A549 (cell line): ENCODE data around the gene LOXHD1. TPM values are rescaled to one million over a fixed set of nuclear protein-coding genes. Genes with fewer than 3 reads are reported as not detected.

Experiments used
- ATAC-seq, 2 experiments: fragments of 200-7000 bp in 1 of 2; fragments of >200 bp in 1 of 2; cut with Nextera tagmentation in 1 of 2; cut with Tn5 transposase in 1 of 2; 3 replicates each; pipeline versions ENCODE4 v1.8.0 to v1.9.1; 2018 to 2020; ENCODE audit warnings: mild to moderate bottlenecking in 1 of 2, moderate library complexity in 1 of 2
- CTCF ChIA-PET: fragments of 300-600 bp; sonication (Branson Sonifier 250); formaldehyde crosslinking; extraction: SDS; loops from one replicate; lab custom pipeline; 2021; ENCODE audit warnings: antibody characterized with exemption, inconsistent platforms; lab: Yijun Ruan, JAX
- POLR2A ChIA-PET: fragments of 350-600 bp; formaldehyde crosslinking; extraction: SDS; loops from one replicate; lab custom pipeline; 2021; ENCODE audit warnings: antibody characterized with exemption, inconsistent platforms; lab: Yijun Ruan, JAX
- DNase-seq, 2 experiments: peaks; one replicate each; pipeline versions ENCODE4 v3.0.0 to v3.0.0-alpha.2; 2011 to 2016; ENCODE audit warnings: low read depth in 1 of 2, low spot score in 1 of 2
- FAIRE-seq: peaks from 2 replicates; lab custom pipeline; 2011; peaks lifted over from hg19 to GRCh38; lab: Jason Lieb, UNC
- H3K27ac ChIP-seq, 2 experiments: fragments of >200 bp; sonication (Bioruptor Twin); formaldehyde crosslinking; 3 replicates each; pipeline ENCODE4 v1.5.1; 2016 to 2017
- H3K4me1 ChIP-seq: fragments of >200 bp; sonication (Bioruptor Twin); formaldehyde crosslinking; 3 replicates; pipeline ENCODE4 v1.6.1; 2016
- H3K4me2 ChIP-seq: fragments of >200 bp; sonication (Bioruptor Twin); formaldehyde crosslinking; 3 replicates; pipeline ENCODE4 v1.6.1; 2016
- H3K4me3 ChIP-seq: fragments of >200 bp; sonication (Bioruptor Twin); formaldehyde crosslinking; 3 replicates; pipeline ENCODE4 v1.5.1; 2016
- H3K9me3 ChIP-seq: fragments of >200 bp; sonication (Bioruptor Twin); formaldehyde crosslinking; 3 replicates; pipeline ENCODE4 v1.6.1; 2016
- ATOH8 ChIP-seq: fragments of 250-450 bp; sonication (Bioruptor Pico); IDR thresholded peaks from 2 replicates; pipeline ENCODE4 v1.5.0; 2020; ENCODE audit warnings: low read depth, mild to moderate bottlenecking, moderate library complexity
- CBX2 ChIP-seq: fragments of 200-600 bp; sonication (generic); IDR thresholded peaks from 2 replicates; pipeline ENCODE4 v1.6.1; 2016; ENCODE audit warnings: low read depth, mild to moderate bottlenecking, borderline replicate concordance
- EP300 ChIP-seq, 2 experiments: fragments of >200 bp; sonication (Bioruptor Twin); formaldehyde crosslinking; IDR thresholded peaks; 2 replicates in 1 of 2; 3 replicates in 1 of 2; pipeline ENCODE4 v1.6.1; 2016 to 2017
- FOXS1 ChIP-seq: fragments of 250-450 bp; sonication (Bioruptor Pico); IDR thresholded peaks from 2 replicates; pipeline ENCODE4 v1.5.0; 2020; ENCODE audit warnings: mild to moderate bottlenecking, moderate library complexity
- GATA3 ChIP-seq: IDR thresholded peaks from 2 replicates; pipeline ENCODE4 v1.6.1; 2012; ENCODE audit warnings: borderline replicate concordance
- HDAC2 ChIP-seq: fragments of 200-600 bp; sonication (generic); IDR thresholded peaks from 2 replicates; pipeline ENCODE4 v1.6.1; 2016
- HOXA7 ChIP-seq: fragments of 250-450 bp; sonication (Bioruptor Pico); IDR thresholded peaks from 2 replicates; pipeline ENCODE4 v1.5.0; 2020; ENCODE audit warnings: mild to moderate bottlenecking, moderate library complexity
- HOXB13 ChIP-seq: fragments of 250-450 bp; sonication (Bioruptor Pico); IDR thresholded peaks from 2 replicates; pipeline ENCODE4 v1.5.0; 2020; ENCODE audit warnings: low read depth, mild to moderate bottlenecking, moderate library complexity
- KDM1A ChIP-seq: fragments of 200-600 bp; sonication (generic); IDR thresholded peaks from 2 replicates; pipeline ENCODE4 v1.6.1; 2016; ENCODE audit warnings: low read depth, mild to moderate bottlenecking
- KDM5A ChIP-seq: fragments of 200-600 bp; sonication (generic); IDR thresholded peaks from 2 replicates; pipeline ENCODE4 v1.6.1; 2016; ENCODE audit warnings: antibody characterized with exemption, mild to moderate bottlenecking
- MAFK ChIP-seq: fragments of 450-650 bp; IDR thresholded peaks from 2 replicates; pipeline ENCODE4 v1.6.1; 2014; ENCODE audit not compliant: partially characterized antibody
- NFE2L2 ChIP-seq: fragments of 150-350 bp; conservative IDR thresholded peaks from 2 replicates; pipeline ENCODE4 v1.6.1; 2014; ENCODE audit warnings: low read length
- NPAS2 ChIP-seq: fragments of 250-450 bp; sonication (Bioruptor Pico); IDR thresholded peaks from 2 replicates; pipeline ENCODE4 v1.8.0; 2022; ENCODE audit warnings: mild to moderate bottlenecking, moderate library complexity, borderline replicate concordance
- POLR2A ChIP-seq: IDR thresholded peaks from 2 replicates; pipeline ENCODE4 v1.6.1; 2012; ENCODE audit warnings: mild to moderate bottlenecking, low read length
- POLR2AphosphoS2 ChIP-seq: conservative IDR thresholded peaks from 2 replicates; pipeline ENCODE4 v1.6.1; 2012; ENCODE audit warnings: low read length, improper control_type of control experiment, inconsistent platforms
- RCOR1 ChIP-seq: fragments of 150-350 bp; IDR thresholded peaks from 2 replicates; pipeline ENCODE4 v1.6.1; 2014; ENCODE audit warnings: antibody characterized with exemption, low read length, low read depth
- SREBF2 ChIP-seq: fragments of 450-650 bp; IDR thresholded peaks from 2 replicates; pipeline ENCODE4 v1.6.1; 2014; ENCODE audit warnings: mild to moderate bottlenecking, moderate library complexity
- TP53 ChIP-seq: fragments of 250-450 bp; sonication (Bioruptor Pico); IDR thresholded peaks from 2 replicates; pipeline ENCODE4 v1.5.0; 2021; ENCODE audit warnings: mild to moderate bottlenecking, moderate library complexity
- ZNF302 ChIP-seq: fragments of 250-450 bp; sonication (Bioruptor Pico); IDR thresholded peaks from 2 replicates; pipeline ENCODE4 v1.9.0; 2021; ENCODE audit warnings: inconsistent platforms, mild to moderate bottlenecking, moderate library complexity
- WGBS: methylation state at CpG from one replicate; pipeline ENCODE4 v1.1.6; 2017; ENCODE audit errors: missing lambda C conversion rate; 5-methylcytosine and 5-hydroxymethylcytosine counted together
- polyA plus RNA-seq, 4 experiments: library from polyadenylated mRNA; depleted of rRNA in 3 of 4; stranded (reverse); fragments of >200 nt; fragmentation: RNase III in 1 of 4; extraction: RNeasy Plus Mini Kit Qiagen cat#74134 plus additional on column Dnase treatment in 1 of 4; gene quantifications; 2 replicates in 3 of 4; 3 replicates in 1 of 4; pipeline ENCODE4 v1.2.3, GENCODE V29; 2011 to 2017
- TF ChIP-seq, protein P1 (sequence below): IDR thresholded peaks from 2 replicates; pipeline ENCODE4 v1.6.1; 2012
- TF ChIP-seq, protein P2 (sequence below): IDR thresholded peaks from 2 replicates; pipeline ENCODE4 v1.6.1; 2012; ENCODE audit warnings: low read depth, borderline replicate concordance

Gene LOXHD1
- polyA plus RNA-seq, 2 of the 4 experiments (the other 2 are of a cell fraction), result not detected

DNA sequence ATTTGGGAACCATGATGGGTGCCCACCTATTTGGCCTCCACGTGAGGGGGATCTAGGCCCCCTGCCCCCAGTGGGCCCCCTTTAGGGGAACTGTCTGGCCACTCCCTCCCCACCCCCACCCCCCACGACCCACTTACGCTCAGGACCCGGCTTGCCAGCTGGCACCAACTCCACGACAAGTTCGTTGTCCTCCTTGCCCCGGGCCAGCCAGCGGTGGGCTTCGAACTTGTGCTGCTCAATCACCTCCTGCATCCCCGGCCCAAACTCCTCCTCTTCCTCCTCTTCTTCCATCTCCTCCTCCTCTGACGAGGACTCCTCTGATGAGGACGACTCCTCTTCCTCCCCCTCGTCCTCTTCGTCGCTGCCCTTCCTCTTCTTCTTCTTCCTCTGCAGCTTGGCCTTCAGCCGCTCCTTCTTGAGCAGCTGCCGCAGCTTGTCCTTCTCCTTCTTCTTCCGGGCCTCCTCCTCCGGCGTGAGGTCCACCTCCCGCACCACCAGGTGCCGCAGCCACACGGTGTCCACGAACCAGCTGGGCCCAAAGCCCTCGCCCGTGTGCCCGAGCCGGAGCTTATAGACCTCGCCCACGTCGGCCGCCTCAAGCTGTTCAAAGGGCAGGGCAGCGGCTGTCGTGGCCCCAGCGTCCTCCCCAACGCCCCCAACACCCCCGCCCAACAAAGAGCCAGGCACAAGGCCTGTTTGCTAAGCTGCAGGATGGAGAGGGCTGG lies 96.9 kb downstream of the LOXHD1 start:
- DNase-seq (no peak), ATAC-seq (no peak), FAIRE-seq (no peak)
- Histone ChIP-seq H3K27ac (no peak overlapping the region), H3K4me1 (no peaks in the 10 kb centered on the region), H3K4me2 (no peak overlapping the region), H3K9me3 (no peaks in the 10 kb centered on the region), H3K4me3 (no peak overlapping the region)
- TF ChIP-seq RCOR1 (no peak), NFE2L2 (no peak), POLR2AphosphoS2 (no peak), TP53 (CRISPR knock-in tag) (no peak), SREBF2 (no peak), HOXB13 (no peak)
- TF ChIP-seq, protein P1, sequence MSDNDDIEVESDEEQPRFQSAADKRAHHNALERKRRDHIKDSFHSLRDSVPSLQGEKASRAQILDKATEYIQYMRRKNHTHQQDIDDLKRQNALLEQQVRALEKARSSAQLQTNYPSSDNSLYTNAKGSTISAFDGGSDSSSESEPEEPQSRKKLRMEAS, result no peak
- ChIA-PET POLR2A (no interaction called here), CTCF (interaction anchor here (1.5 to 3.0 kb wide), 3 partner anchors 9 to 98 kb away, joined by 4 to 9 read pairs (median 4); partner anchors contain the start of gene LOXHD1)
- 54% methylated on average over 15 of the region's 37 CpGs for WGBS

GRCh38 chr18:46559296-46559695 lies 97.7 kb downstream of the LOXHD1 start:
- no peak overlapping the region for H3K4me2 ChIP-seq
- ChIA-PET POLR2A (no interaction called here), CTCF (interaction anchor here (3.0 kb wide), 1 partner anchor 99 kb away, joined by 9 read pairs; no protein-coding TSS in a partner anchor)
- DNase-seq, result no peak
- ATAC-seq, result no peak
- H3K9me3 ChIP-seq, result no peaks in the 10 kb centered on the region
- WGBS, result 85% methylated on average over 7 of the region's 9 CpGs
- H3K4me3 ChIP-seq, result no peak overlapping the region
- no peak for FAIRE-seq
- H3K27ac ChIP-seq, result no peak overlapping the region
- TF ChIP-seq CBX2 (no peak), GATA3 (no peak), KDM5A (no peak), FOXS1 (no peak), EP300 (IDR thresholded peaks at IDR 0.05) (no peak), NPAS2 (CRISPR knock-in tag) (no peak), HOXA7 (CRISPR knock-in tag) (no peak), KDM1A (no peak), HOXB13 (no peak), ZNF302 (no peak), POLR2A (no peak)
- TF ChIP-seq, protein P2, sequence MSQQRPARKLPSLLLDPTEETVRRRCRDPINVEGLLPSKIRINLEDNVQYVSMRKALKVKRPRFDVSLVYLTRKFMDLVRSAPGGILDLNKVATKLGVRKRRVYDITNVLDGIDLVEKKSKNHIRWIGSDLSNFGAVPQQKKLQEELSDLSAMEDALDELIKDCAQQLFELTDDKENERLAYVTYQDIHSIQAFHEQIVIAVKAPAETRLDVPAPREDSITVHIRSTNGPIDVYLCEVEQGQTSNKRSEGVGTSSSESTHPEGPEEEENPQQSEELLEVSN, result no peak
- H3K4me1 ChIP-seq, result no peaks in the 10 kb centered on the region

- CTCF ChIA-PET, result interaction anchor here (1.1 to 1.2 kb wide), 3 partner anchors 70 to 105 kb away, joined by 3 to 7 read pairs (median 3); partner anchors contain the start of gene LOXHD1
- no peak overlapping the region for H3K4me2 ChIP-seq
- POLR2A ChIA-PET, result no interaction called here
- WGBS, result 34% methylated on average over 5 of the region's 10 CpGs
- ATAC-seq (no peak), DNase-seq (no peak), FAIRE-seq (no peak)
- H3K4me1 ChIP-seq, result no peaks in the 10 kb centered on the region
- TF ChIP-seq RCOR1 (no peak), HOXB13 (no peak), ATOH8 (CRISPR knock-in tag) (no peak), EP300 (IDR thresholded peaks at IDR 0.05) (no peak), HDAC2 (no peak), POLR2AphosphoS2 (no peak), HOXA7 (CRISPR knock-in tag) (no peak), NPAS2 (CRISPR knock-in tag) (no peak), MAFK (no peak), POLR2A (no peak)
- TF ChIP-seq, protein P2, result no peak
- TF ChIP-seq, protein P1, result no peak
- H3K4me3 ChIP-seq, result no peak overlapping the region
- no peak overlapping the region for H3K27ac ChIP-seq
- H3K9me3 ChIP-seq, result no peaks in the 10 kb centered on the region
Measured at GRCh38 chr18:46556590-46557206, 100.3 kb downstream of the LOXHD1 start.
